GM19395 (cell line): ENCODE data around the gene RPL3.
"Not testable (repeated sequence)": the region's sequence is repeated elsewhere in the genome, so short reads cannot be mapped to it uniquely, and the experiment has no call there.

Source experiments
- ATAC-seq: cut with Tn5 transposase; IDR thresholded peaks from one replicate; pipeline ENCODE4 v1.9.1; 2021; ENCODE audit warnings: mild to moderate bottlenecking, moderate library complexity; ENCODE audit not compliant: unreplicated experiment

RPL3 gene

GRCh38 chr22:39352306-39352891, 33.0 kb upstream of the RPL3 start:
- no peak for ATAC-seq

- ATAC-seq = no peak
These were observed 32.3 kb upstream of the RPL3 start for GRCh38 chr22:39351689-39352214.

DNA sequence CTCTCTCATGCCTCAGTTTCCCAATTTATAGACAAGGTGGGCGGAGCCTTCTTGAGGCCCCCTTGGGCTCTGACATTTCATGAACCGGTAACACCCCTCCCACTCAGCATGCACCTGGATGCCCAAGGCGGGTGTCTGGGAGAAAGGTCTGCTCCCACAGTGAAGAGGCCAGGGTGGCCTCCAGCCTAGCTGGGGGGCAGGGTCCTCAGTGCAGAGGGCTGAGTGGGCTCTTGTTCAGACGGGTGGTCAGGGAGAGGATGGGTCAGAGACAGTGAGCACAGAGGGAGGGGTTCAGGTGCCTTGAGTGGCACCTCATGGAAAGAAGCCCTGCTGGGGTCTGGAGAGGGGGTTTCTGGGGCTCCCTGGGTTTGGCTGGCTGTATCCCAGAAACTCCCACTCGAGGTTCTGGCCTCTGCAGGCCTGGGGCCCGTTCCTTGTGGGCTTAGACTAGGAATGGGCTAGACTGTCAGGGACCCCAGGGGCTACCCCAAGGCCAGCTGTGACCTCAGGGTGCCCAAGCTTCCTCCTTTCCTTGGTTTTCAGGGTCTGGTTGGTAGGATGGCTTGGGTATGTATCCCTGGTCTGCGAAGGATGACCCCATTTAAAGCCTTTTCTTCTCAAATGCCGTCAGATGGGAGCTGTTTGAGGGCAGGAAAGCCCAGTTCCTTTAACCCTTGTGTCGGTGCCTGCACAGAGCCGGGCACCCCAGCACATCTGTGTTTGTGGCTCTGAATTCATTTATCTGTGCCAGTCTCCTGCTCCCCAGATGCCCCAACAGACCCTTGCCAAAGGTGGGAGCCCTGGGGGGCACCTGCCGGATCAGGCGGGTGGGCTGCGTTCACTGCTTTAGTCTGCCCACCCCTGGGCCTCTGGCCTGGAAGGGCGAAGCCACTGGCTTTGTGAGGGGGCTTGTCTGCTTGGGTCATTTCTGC, 31.6 kb upstream of the RPL3 start:
- ATAC-seq = no peak

GRCh38 chr22:39349967-39350726, 30.7 kb upstream of the RPL3 start, which contains the start of gene SYNGR1:
SYNGR1 (plus strand) TSS chr22:39349991; CDS start chr22:39350011, 20 bp downstream.
- ATAC-seq = no peak

DNA sequence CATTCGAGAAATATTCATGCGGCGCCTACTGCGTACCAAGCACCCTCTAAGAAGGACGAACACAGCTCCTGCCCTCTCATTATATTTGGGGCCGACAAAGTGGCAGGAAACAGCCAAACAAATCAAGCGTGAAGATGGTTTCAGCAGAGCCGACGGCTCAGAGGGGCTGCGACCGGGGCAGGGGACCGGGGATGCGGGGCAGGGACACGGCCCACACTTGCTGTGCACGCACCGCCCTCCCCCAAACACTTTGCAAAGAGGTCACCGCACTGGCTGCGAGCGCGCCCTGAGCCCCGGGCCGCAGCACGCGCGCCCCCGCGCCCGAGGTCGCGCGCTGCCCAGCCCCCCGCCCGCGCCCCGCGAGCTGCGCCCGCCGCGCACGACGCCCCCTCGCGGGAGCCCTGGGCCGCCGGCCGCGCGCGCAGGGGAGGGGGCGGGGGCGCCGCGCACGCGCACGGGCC, 30.1 kb upstream of the RPL3 start:
- no peak for ATAC-seq

GRCh38 chr22:39348909-39349505, 29.6 kb upstream of the RPL3 start:
- no peak for ATAC-seq

GRCh38 chr22:39345231-39345630, 25.8 kb upstream of the RPL3 start:
- ATAC-seq = no peak

DNA sequence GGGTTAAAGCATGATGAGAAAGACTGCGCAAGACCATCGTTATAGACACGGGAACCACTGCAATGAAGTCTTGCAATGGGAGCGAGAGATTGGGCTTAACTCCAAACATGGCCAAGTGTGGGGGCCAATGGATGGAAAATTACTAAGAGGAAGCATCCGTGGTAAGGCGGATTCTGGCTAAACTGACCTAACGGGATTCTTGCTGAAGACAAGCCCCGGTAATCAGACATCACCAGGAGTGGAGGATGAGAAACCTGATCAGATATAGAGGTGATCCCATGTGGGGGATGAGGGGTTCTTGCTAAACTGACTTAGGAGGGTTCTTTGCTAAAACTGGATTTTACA, 24.6 kb upstream of the RPL3 start:
- no peak for ATAC-seq

GRCh38 chr22:39343259-39344045, 24.0 kb upstream of the RPL3 start:
- ATAC-seq = no peak

DNA sequence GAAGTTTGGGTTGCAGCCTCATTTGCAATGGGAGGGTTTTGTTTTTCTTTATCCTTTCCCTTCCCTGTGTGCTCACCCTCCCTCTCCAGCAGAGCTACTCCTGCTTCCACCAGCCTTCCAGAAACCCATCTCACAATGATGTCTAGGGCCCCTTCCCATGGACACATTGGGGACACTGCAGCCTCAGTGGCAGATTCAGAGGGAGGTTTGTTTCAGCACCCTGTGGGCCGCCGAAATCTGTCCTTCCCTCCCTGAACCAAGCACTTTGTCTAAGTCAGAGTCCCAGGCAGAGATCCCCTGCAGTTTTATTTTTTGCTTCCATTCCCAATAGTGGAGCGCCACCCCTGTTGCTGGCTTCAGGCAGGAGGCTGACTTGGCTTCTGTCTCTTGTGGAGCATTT, 21.8 kb upstream of the RPL3 start:
- no peak for ATAC-seq

- not testable (repeated sequence) for ATAC-seq
These were observed 20.4 kb upstream of the RPL3 start for GRCh38 chr22:39339775-39340174.

DNA sequence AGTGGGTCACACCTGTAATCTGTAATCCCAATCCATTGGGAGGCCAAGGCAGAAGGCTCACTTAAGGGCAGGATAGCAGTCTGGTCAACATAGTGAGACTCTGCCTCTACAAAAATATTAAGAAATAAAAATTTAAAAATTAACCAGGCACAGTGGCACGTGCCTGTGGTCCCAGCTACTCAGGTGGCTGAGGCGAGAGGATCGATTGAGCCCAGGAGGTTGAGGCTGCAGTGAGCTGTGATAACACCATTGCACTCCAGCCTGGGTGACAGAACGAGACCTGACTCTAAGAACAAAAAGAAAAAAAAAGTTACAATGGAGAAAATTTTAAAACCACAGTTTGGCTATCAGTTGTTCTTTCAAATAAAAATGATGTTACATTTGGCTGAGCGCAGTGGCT, 17.0 kb upstream of the RPL3 start:
- ATAC-seq = no peak

DNA sequence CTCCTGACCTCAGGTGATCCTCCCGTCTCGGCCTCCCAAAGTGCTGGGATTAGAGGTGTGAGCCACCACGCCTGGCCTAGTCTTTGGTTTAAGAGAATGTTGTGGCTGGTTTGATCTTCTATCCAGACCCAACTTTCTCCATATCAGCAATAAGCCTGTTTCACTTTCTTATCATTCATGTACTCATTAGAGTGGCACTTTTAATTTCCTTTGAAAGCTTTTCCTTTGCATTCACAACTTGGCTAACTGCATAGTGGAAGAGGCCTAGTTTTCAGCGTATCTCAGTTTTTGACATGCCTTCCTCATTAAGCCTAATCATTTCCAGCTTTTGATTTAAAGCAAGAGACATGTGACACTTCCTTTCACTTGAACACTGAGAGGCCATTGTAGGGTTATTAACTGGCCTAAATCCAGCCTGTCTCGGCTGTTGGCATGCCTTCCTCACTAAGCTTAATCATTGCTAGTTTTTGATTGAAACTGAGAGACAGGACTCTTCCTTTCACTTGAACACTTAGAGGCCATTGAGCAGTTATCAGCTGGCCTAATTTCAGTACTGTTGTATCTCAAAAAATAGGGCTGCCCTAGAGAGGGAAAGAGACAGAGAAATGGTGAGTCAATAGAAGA, 13.1 kb upstream of the RPL3 start:
- no peak for ATAC-seq

GRCh38 chr22:39330553-39330952, 11.1 kb upstream of the RPL3 start:
- ATAC-seq = not testable (repeated sequence)

GRCh38 chr22:39327995-39328754, 8.8 kb upstream of the RPL3 start:
- ATAC-seq = no peak

DNA sequence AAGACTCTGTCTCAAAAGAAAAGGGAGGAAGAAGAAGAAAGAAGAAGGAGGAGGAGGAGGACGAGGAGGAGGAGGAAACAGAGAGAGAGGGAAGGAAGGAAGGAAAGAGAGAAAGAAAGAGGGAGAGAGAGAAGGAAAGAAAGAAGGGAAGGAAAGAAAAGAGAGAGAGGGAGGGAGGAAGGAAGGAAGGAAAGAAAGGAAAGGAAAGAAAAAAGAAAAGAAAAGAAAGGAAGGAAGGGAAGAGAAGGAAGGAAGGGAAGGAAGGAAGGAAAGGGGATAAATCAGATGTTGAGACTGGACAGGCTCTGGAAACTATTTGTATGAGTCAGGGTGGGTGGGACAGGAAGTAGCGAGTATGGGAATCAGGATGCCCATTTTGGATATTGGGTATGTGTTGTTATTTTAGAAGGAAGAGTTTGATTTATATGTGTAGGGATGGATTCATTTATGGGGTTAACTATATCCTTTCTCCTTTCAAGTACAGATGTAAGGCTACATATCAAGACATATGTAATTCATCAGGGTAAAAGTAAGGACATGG, 6.0 kb upstream of the RPL3 start:
- ATAC-seq = no peak

DNA sequence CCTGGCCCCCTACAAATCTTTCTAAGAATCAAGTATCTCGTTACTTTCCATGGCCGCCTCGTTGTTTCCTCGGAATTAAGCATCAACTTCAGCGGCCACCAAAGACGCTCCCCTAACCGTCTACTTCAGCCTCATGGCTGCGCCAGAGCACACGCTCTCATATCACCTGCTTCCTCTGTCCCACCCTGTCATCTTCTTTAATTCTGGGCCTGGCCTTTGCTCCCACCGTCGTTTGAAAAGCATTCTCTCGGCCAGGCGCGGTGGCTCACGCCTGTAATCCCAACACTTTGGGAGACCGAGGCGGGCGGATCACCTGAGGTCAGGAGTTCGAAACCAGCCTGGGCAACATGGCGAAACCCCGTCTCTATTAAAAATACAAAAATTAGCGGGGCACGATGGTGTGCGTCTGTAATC, 1.2 kb upstream of the RPL3 start:
- not testable (repeated sequence) for ATAC-seq

GRCh38 chr22:39318507-39319283, 728 bp downstream of the RPL3 start:
- ATAC-seq = no peak
